GM19328 (cell line): ENCODE measurements around the gene MRPL48.
"Not testable (repeated sequence)": the region's sequence is repeated elsewhere in the genome, so short reads cannot be mapped to it uniquely, and the experiment has no call there.

Experiments
- ATAC-seq: cut with Tn5 transposase; IDR thresholded peaks from one replicate; pipeline ENCODE4 v1.9.1; 2021; ENCODE audit warnings: mild to moderate bottlenecking, moderate library complexity; ENCODE audit not compliant: unreplicated experiment

MRPL48 gene

DNA sequence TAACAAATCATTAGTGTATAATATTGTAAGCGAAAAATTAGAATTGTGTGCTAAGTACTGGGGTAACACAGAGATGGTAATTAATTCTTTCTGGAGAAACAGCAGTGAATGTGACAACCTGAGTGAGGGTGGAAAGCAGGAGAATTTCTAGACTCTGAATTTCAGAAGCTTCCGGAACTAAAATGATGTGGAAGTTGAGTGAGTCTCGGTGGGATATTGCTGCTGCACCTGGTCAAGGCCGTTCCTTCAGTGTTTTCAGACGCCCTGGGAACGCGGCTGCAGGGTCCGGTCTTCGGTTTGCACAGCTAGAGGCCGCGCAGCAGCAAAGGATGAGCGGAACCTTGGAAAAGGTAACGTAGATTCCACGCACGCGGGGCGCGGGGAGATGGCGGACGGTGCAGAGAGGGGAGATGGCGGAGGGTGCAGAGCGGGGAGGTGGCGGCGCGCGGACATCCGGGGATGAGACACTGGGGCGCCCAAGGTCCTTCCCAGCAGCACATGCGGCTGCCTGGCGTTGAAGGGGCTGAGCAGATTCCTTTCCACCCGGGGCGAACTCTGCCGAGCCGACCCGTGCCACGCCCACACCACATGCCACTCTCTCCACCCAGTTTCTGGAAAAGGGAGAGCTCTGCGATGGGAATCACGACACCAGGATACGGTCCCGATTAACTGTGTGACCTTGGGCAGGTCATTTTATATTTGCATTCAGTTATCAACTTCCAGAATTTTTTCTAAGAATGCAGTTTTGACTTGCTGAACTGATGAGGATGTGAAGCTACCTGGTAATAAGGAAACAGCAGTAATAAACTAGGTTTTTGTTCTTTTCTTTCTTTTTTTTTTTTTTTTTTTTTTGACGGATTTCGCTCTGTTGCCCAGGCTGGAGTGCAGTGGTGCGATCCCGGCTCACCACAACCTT, at the start of gene MRPL48:
Gene MRPL48 (plus strand): TSS at position 232 of the 916 bp plus-strand sequence. CDS start 98 bp downstream, at position 330.
- ATAC-seq, result peak; percentile 95

DNA sequence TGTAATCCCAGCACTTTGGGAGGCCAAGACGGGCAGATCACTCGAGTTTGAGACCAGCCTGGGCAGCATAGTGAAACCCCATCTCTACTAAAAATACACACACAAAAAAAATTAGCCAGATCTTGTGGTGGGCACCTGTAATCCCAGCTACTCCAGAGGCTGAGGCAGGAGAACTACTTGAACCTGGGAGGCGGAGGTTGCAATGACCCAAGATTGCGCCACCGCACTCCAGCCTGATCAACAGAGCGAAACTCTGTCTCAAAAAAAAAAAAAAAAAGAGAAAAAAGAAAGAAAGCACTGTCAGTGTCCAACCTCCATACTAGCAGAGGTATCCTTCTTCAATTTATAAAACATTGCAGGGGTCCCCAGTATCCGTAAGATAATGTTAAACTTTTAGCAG, 44.6 kb upstream of the MRPL48 start:
- no peak for ATAC-seq

GRCh38 chr11:73746701-73747100, 41.0 kb upstream of the MRPL48 start:
- ATAC-seq, result no peak

GRCh38 chr11:73747762-73748161, 39.9 kb upstream of the MRPL48 start:
- no peak for ATAC-seq

DNA sequence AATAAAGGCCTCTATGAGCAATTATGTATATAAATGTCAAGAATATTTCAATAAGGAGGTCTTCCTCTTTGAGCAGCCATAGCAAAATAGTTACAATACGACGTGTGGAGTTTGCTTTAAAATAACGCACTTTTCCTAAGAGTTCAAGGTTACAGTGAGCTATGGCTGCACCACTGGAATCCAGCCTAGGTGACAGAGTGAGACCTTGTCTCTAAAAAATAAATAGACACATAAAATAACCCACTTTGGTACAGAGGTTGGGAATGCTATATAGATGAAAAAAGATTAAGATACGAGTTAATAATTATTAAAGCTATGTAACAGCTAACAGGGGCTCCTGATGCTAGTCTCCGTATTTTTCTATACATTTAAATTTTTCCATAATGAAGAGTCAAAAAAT, 39.4 kb upstream of the MRPL48 start:
- ATAC-seq, result no peak

- no peak for ATAC-seq
Measured at GRCh38 chr11:73749118-73749517, 38.6 kb upstream of the MRPL48 start.

- ATAC-seq, result no peak
Measured at GRCh38 chr11:73750228-73750627, 37.4 kb upstream of the MRPL48 start.

DNA sequence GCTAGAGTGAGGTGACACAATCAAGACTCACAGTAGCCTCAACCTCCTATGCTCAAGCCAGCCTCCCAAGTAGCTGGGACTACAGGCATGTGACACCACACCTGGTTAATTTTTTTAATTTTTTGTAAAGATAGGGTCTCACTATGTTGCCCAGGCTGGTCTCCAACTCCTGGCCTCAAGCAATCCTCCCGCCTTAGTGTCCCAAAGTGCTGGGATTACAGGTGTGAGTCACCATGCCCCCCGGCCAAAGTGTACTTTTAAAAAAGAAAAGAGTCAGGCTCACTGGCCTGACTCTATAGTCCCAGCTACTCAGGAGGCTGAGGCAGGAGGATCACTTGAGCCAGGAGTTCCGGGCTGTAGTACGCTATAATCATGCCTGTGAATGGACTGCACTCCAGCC, 36.8 kb upstream of the MRPL48 start:
- ATAC-seq, result not testable (repeated sequence)

GRCh38 chr11:73752216-73752867, 35.3 kb upstream of the MRPL48 start:
- no peak for ATAC-seq

- no peak for ATAC-seq
Measured at GRCh38 chr11:73752903-73753302, 34.8 kb upstream of the MRPL48 start.

- ATAC-seq, result no peak
Measured at GRCh38 chr11:73753938-73754337, 33.7 kb upstream of the MRPL48 start.

- no peak for ATAC-seq
Measured at GRCh38 chr11:73755670-73756069, 32.0 kb upstream of the MRPL48 start.

GRCh38 chr11:73757598-73757997, 30.1 kb upstream of the MRPL48 start:
- no peak for ATAC-seq

DNA sequence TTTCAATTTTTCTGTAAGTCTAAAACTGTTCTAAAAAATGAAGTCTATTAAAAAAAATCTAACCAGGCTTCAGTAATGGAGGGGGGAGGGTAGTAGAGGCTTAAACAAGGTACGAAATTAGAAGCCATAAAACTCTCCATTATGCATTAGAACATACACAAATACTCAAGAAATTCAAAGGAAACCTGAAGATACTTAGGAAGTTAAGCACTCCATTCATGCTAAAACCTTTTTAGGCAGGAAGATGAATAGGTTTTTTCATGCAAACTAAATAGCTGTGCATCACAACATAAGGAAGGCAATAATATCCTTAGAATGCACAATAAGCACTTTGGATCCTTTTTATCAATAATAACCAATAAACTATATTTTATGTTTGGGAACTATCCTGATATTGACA, 29.2 kb upstream of the MRPL48 start:
- ATAC-seq, result no peak

DNA sequence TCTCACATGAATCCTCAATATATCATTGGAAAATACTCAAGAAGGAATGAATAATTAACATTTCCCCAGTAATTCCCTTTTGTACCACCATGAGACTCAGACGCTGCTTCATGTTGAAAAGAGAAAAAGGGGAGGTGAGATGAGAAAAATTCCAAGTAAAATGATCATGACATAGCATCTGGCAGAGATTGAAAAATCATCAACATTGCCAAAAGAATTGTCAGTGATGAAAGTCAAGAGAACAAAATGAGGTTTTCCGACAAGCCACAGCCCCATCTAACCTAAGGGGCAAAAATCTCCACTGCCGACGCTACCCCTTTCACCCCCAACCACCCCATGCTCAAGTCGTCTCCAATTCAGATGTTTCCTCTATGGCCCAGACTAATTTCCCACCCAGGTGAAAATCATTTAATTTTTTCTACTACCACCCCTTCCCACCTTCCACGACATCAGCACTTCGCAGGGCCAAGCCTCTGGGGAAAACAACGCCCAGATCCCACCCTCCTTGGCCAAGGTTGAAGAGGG, 28.0 kb upstream of the MRPL48 start:
- no peak for ATAC-seq

GRCh38 chr11:73760135-73760678, 27.5 kb upstream of the MRPL48 start:
- ATAC-seq, result peak; percentile 2

DNA sequence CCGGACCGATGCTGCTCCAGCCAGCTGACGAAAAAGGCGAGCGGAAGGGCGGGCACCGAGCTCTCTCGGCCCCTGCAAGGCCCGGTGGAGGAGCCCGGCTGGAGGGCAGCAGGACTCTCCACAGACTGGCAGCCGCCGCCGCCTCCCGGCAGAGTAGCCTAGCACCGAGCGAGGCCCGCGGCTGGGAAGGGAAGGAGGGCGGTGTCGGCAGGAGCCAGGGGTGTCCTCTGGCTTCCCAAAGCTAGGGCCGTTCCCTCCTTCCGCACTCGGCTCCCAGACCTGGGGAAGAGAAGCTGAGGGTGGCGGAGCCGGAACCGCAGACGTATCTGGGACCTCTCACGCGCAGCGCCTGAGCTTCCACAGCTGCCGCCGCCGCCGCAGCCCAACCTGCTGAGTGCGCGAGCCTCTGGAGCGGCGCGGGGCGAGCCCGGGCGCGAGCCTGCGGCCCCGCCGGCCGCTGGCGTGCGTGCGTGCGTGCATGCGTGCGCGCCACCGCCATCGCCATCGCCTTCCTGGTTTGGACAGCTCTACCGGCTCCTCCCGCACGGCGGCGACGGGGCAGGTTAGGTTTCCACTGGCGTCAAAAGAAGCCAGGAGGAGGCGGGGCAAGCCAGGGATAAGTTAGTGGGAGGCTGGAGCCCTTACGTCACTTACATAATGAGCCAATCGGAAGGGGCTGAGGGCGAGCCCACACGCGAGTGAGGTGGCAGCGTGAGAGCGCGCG, 26.8 kb upstream of the MRPL48 start, which contains the start of gene RAB6A:
Gene RAB6A (minus strand): TSS at position 396 of the 724 bp plus-strand sequence. CDS start 439 bp downstream, outside the sequence.
- ATAC-seq, result peak; percentile 92

- ATAC-seq, result no peak
Measured at GRCh38 chr11:73761403-73761945, 26.2 kb upstream of the MRPL48 start.

DNA sequence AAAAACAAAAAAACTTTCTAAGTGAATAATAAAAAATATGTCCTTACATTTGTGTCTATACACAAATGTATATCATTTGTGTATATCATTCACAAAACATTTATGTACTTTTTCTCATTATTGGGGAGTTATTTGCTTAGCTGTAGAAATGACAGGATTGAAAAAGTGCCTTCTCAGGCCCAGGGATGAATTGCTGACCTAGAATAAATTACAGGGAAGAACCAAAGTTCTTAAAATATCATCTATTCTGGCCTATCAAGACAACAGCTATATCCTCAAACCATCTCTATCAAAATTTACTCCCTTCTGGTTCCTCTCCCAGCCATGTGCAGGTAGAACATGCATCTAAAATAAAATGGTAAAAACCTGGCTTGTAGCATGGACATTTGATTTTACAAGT, 24.9 kb upstream of the MRPL48 start:
- no peak for ATAC-seq

DNA sequence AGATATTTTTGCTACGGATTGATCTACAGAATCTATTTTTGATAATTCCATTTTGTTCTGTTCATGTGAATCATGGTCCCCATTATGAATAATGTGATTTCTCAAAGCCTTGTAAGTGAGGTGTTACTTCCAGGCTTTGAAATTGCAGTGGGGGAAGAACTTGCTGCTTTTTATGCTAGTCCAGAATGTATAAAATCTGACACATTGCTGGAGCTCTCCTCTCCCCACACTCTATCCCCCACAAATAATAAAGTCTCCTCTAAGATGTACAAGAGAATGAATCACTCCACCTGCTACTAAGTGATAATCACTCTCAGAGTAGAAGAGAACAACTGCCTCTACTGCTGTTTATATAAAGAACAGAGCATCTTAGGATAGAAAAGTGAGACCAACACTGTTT, 20.9 kb upstream of the MRPL48 start:
- ATAC-seq, result no peak

GRCh38 chr11:73770811-73771210, 16.9 kb upstream of the MRPL48 start:
- not testable (repeated sequence) for ATAC-seq
